ENCODE results near the gene PRICKLE1. TPM values are rescaled to one million over a fixed set of nuclear protein-coding genes. Genes with fewer than 3 reads are reported as not detected.

The PRICKLE1 gene
- polyA plus RNA-seq, 1 donor (not counting 4 experiments of a cell fraction or from before 2014, with no cell fraction given), result 3.5 TPM

DNA sequence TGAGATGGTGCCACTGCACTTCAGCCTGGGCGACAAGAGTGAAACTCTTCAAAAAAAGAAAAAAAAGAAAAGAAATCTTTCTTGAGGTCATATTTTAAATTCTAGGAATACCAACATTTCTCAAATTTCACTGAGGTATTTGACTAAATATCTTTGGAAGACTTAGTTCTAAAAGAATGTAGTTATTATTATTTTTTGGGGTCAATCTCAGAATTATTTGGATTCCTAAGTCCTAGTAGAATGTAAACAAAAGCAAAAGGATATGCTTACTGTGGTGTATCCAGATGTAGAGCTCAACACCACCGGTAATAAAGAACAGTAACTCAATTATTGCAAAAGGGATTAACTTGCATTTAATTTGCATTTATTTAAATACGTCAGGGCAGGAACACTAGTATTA, 25.0 kb downstream of the PRICKLE1 start:
- H3K9me3 ChIP-seq (ENCODE audit: control insufficient read depth, low read depth, low read length), result no peaks in the 10 kb centered on the region
- FAIRE-seq (no peak), DNase-seq (ENCODE audit: low read depth, low spot score) (no peak)
- no peaks in the 10 kb centered on the region for H3K36me3 ChIP-seq (ENCODE audit: control insufficient read depth in 2 of 2, extremely low read depth in 1 of 2, insufficient read depth in 2 of 2, low read length in 2 of 2)
- no peak overlapping the region for H2AFZ ChIP-seq (ENCODE audit: control insufficient read depth, low read length)
- peaks cover 2% of the 10 kb centered on the region for H3K4me1 ChIP-seq (ENCODE audit: control insufficient read depth, extremely low read depth, insufficient read depth, low read length)
- TF ChIP-seq EZH2 (IDR thresholded peaks at IDR 0.05; ENCODE audit: low read length), result no peak
- TF ChIP-seq CTCF (optimal IDR thresholded peaks at IDR 0.05 in 1 of 3, IDR thresholded peaks at IDR 0.05 in 1 of 3, conservative IDR thresholded peaks at IDR 0.05 in 1 of 3; ENCODE audit: extremely low read depth in 1 of 3, insufficient read depth in 2 of 3, low read length in 3 of 3), result no peak
- no peaks in the 10 kb centered on the region for H4K20me1 ChIP-seq (ENCODE audit: control insufficient read depth, extremely low read depth, insufficient read depth, low read length)
- no peaks in the 10 kb centered on the region for H3K9me1 ChIP-seq (ENCODE audit: control insufficient read depth, extremely low read depth, insufficient read depth, low read length)
- dilution Hi-C loops (cut with MboI; ENCODE audit: extremely low pct_ligation_motif_present, low sequenced_read_pairs), result no loop called here
- H3K27ac ChIP-seq (ENCODE audit: control insufficient read depth, insufficient read depth, low read length), result no peak overlapping the region
- H3K79me2 ChIP-seq (ENCODE audit: control insufficient read depth, insufficient read depth, low read length), result no peaks in the 10 kb centered on the region
- H3K4me2 ChIP-seq (ENCODE audit: control insufficient read depth, extremely low read depth, insufficient read depth, low read depth, low read length), result no peak overlapping the region
- no peak overlapping the region for H3K9ac ChIP-seq (ENCODE audit: control insufficient read depth, extremely low read depth, insufficient read depth, low read length)
- no peak overlapping the region for H3K4me3 ChIP-seq (ENCODE audit: control insufficient read depth in 2 of 3, extremely low read depth in 1 of 3, insufficient read depth in 2 of 3, low read depth in 1 of 3, low read length in 3 of 3)
- H3K27me3 ChIP-seq (ENCODE audit: control insufficient read depth, extremely low read depth, insufficient read depth, low read length), result no peaks in the 10 kb centered on the region

DNA sequence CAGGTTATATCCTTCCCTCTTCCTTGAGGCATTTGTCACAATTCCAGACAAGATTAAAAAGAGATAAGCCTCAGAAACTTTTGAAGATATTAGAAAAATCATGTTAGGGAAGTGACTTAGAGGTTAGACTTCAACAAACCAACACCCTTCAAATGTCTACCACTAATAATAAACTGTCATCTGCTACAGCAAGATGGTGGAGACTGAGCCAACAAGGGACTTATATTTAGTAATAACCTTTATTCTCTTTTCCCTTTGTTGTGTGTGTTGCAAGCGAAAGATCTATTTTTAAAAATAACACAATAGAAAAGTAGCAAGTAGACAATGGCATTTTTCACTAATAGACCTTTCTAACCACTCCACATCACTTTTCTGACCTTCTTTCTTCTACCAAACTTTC, 28.6 kb downstream of the PRICKLE1 start:
- Histone ChIP-seq H3K79me2 (ENCODE audit: control insufficient read depth, insufficient read depth, low read length) (no peaks in the 10 kb centered on the region), H3K27me3 (ENCODE audit: control insufficient read depth, extremely low read depth, insufficient read depth, low read length) (no peaks in the 10 kb centered on the region), H3K4me3 (ENCODE audit: control insufficient read depth in 2 of 3, extremely low read depth in 1 of 3, insufficient read depth in 2 of 3, low read depth in 1 of 3, low read length in 3 of 3) (no peak overlapping the region), H3K36me3 (ENCODE audit: control insufficient read depth in 2 of 2, extremely low read depth in 1 of 2, insufficient read depth in 2 of 2, low read length in 2 of 2) (no peaks in the 10 kb centered on the region), H3K4me1 (ENCODE audit: control insufficient read depth, extremely low read depth, insufficient read depth, low read length) (no peaks in the 10 kb centered on the region), H3K4me2 (ENCODE audit: control insufficient read depth, extremely low read depth, insufficient read depth, low read depth, low read length) (no peak overlapping the region), H3K9ac (ENCODE audit: control insufficient read depth, extremely low read depth, insufficient read depth, low read length) (no peak overlapping the region), H3K9me3 (ENCODE audit: control insufficient read depth, low read depth, low read length) (no peaks in the 10 kb centered on the region), H3K27ac (ENCODE audit: control insufficient read depth, insufficient read depth, low read length) (no peak overlapping the region), H4K20me1 (ENCODE audit: control insufficient read depth, extremely low read depth, insufficient read depth, low read length) (no peaks in the 10 kb centered on the region), H3K9me1 (ENCODE audit: control insufficient read depth, extremely low read depth, insufficient read depth, low read length) (no peaks in the 10 kb centered on the region), H2AFZ (ENCODE audit: control insufficient read depth, low read length) (no peak overlapping the region)
- TF ChIP-seq EZH2 (IDR thresholded peaks at IDR 0.05; ENCODE audit: low read length) (no peak), CTCF (optimal IDR thresholded peaks at IDR 0.05 in 1 of 3, IDR thresholded peaks at IDR 0.05 in 1 of 3, conservative IDR thresholded peaks at IDR 0.05 in 1 of 3; ENCODE audit: extremely low read depth in 1 of 3, insufficient read depth in 2 of 3, low read length in 3 of 3) (no peak)
- DNase-seq (ENCODE audit: low read depth, low spot score), result no peak
- dilution Hi-C loops (cut with MboI; ENCODE audit: extremely low pct_ligation_motif_present, low sequenced_read_pairs), result no loop called here
- no peak for FAIRE-seq
